Measurements from ENCODE around the gene C9.
"Not testable (repeated sequence)": the region's sequence is repeated elsewhere in the genome, so short reads cannot be mapped to it uniquely, and the experiment has no call there.

Gene C9

GRCh38 chr5:39341896-39342295 lies 22.4 kb downstream of the C9 start:
- DNase-seq (ENCODE audit: low spot score), result no peak
- in situ Hi-C loops (cut with MboI; ENCODE audit: low sequenced_read_pairs, unreplicated experiment), result no loop called here
- no peak for TF ChIP-seq CTCF (IDR thresholded peaks at IDR 0.05; ENCODE audit: borderline replicate concordance, control extremely low read depth, extremely low read depth, insufficient read depth, missing control alignments)

- in situ Hi-C loops (cut with MboI; ENCODE audit: low sequenced_read_pairs, unreplicated experiment), result no loop called here
- TF ChIP-seq CTCF (IDR thresholded peaks at IDR 0.05; ENCODE audit: borderline replicate concordance, control extremely low read depth, extremely low read depth, insufficient read depth, missing control alignments), result no peak
- no peak for DNase-seq (ENCODE audit: low spot score)
These were observed 23.8 kb downstream of the C9 start for GRCh38 chr5:39340506-39340905.

GRCh38 chr5:39337252-39337915 lies 26.9 kb downstream of the C9 start:
- in situ Hi-C loops (cut with MboI; ENCODE audit: low sequenced_read_pairs, unreplicated experiment), result no loop called here
- DNase-seq (ENCODE audit: low spot score), result no peak
- TF ChIP-seq CTCF (IDR thresholded peaks at IDR 0.05; ENCODE audit: borderline replicate concordance, control extremely low read depth, extremely low read depth, insufficient read depth, missing control alignments), result no peak

GRCh38 chr5:39334296-39334695 lies 30.0 kb downstream of the C9 start:
- DNase-seq (ENCODE audit: low spot score); in situ Hi-C loops (cut with MboI; ENCODE audit: low sequenced_read_pairs, unreplicated experiment): not testable (repeated sequence)

- TF ChIP-seq CTCF (IDR thresholded peaks at IDR 0.05; ENCODE audit: borderline replicate concordance, control extremely low read depth, extremely low read depth, insufficient read depth, missing control alignments), result no peak
- no peak for DNase-seq (ENCODE audit: low spot score)
- in situ Hi-C loops (cut with MboI; ENCODE audit: low sequenced_read_pairs, unreplicated experiment), result no loop called here
These were observed 31.2 kb downstream of the C9 start for GRCh38 chr5:39333104-39333503.

- in situ Hi-C loops (cut with MboI; ENCODE audit: low sequenced_read_pairs, unreplicated experiment), result no loop called here
- DNase-seq (ENCODE audit: low spot score), result no peak
- TF ChIP-seq CTCF (IDR thresholded peaks at IDR 0.05; ENCODE audit: borderline replicate concordance, control extremely low read depth, extremely low read depth, insufficient read depth, missing control alignments), result no peak
These were observed 32.4 kb downstream of the C9 start for GRCh38 chr5:39331861-39332381.

- DNase-seq (ENCODE audit: low spot score), result no peak
- in situ Hi-C loops (cut with MboI; ENCODE audit: low sequenced_read_pairs, unreplicated experiment), result no loop called here
- no peak for TF ChIP-seq CTCF (IDR thresholded peaks at IDR 0.05; ENCODE audit: borderline replicate concordance, control extremely low read depth, extremely low read depth, insufficient read depth, missing control alignments)
These were observed 35.6 kb downstream of the C9 start for GRCh38 chr5:39328731-39329130.

Data from GM13976 (cell line).